ENCODE data around the gene SSH2. TPM values are rescaled to one million over a fixed set of nuclear protein-coding genes. Genes with fewer than 3 reads are reported as not detected.

Gene SSH2
- total and polyA plus RNA-seq, 8 donors: 23.5 to 85.5 (median 24.1) TPM

DNA sequence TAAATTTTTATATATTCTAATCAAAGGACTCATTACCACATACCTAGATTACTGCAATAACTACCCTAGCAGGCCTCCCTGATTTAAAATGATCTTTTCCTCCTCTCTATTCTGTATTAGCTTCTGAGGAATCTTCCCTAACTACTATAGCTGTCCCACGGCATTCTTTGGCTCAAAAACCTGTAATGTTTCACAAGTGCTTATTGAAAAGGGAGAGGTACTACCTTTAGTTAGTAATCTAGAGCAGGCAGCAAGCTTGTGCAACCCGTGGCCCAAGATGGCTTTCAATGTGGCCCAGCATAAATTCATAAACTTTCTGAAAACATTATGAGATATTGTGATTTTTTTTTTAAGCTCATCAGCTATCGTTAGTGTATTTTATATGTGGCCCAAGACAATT lies 236.3 kb downstream of the SSH2 start:
- intact Hi-C loops (cut with DNase I): no loop called here
- H3K27ac ChIP-seq: peak overlapping the region in 1 of 2 donors; percentile 81
- H3K27me3 ChIP-seq: no peaks in the 10 kb centered on the region
- TF ChIP-seq, protein P1, sequence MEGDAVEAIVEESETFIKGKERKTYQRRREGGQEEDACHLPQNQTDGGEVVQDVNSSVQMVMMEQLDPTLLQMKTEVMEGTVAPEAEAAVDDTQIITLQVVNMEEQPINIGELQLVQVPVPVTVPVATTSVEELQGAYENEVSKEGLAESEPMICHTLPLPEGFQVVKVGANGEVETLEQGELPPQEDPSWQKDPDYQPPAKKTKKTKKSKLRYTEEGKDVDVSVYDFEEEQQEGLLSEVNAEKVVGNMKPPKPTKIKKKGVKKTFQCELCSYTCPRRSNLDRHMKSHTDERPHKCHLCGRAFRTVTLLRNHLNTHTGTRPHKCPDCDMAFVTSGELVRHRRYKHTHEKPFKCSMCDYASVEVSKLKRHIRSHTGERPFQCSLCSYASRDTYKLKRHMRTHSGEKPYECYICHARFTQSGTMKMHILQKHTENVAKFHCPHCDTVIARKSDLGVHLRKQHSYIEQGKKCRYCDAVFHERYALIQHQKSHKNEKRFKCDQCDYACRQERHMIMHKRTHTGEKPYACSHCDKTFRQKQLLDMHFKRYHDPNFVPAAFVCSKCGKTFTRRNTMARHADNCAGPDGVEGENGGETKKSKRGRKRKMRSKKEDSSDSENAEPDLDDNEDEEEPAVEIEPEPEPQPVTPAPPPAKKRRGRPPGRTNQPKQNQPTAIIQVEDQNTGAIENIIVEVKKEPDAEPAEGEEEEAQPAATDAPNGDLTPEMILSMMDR (IDR thresholded peaks at IDR 0.05): no peak
- no peak overlapping the region for H3K4me3 ChIP-seq
- ATAC-seq (no peak), DNase-seq (no peak)
- peaks cover 0 to 75% of the 10 kb centered on the region in 2 donors for H3K4me1 ChIP-seq
- peaks cover 0 to 38% of the 10 kb centered on the region in 2 donors for H3K36me3 ChIP-seq
- H3K9me3 ChIP-seq: no peaks in the 10 kb centered on the region

DNA sequence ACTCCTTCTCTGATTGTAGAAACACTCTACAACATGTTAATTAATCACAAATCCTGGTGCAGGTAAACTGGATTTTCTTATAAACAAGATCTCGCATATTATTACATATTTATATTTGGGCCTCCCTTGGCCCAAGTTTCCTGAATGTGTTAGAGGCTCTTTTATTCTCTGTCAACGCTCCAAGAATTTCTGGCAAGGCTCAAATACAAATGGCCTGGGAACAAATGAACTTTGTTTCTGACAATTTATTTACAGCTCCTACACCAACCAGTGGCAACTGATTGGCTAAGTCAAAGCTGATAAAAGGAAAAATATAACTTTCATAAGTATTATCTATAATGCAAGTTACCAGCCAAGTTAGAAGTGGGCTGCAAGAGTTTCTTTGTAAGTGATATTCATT lies 242.4 kb downstream of the SSH2 start:
- Histone ChIP-seq H3K27me3 (no peaks in the 10 kb centered on the region), H3K36me3 (peaks cover 0 to 41% of the 10 kb centered on the region in 2 donors), H3K9me3 (no peaks in the 10 kb centered on the region), H3K4me1 (peaks cover 8 to 79% of the 10 kb centered on the region in 2 donors), H3K27ac (peak overlapping the region in 1 of 2 donors; percentile 15), H3K4me3 (no peak overlapping the region)
- peak in 2 of 4 donors; percentile 46 to 53 for DNase-seq
- intact Hi-C loops (cut with DNase I): no loop called here
- no peak for ATAC-seq
- TF ChIP-seq, protein P1 (IDR thresholded peaks at IDR 0.05): no peak

DNA sequence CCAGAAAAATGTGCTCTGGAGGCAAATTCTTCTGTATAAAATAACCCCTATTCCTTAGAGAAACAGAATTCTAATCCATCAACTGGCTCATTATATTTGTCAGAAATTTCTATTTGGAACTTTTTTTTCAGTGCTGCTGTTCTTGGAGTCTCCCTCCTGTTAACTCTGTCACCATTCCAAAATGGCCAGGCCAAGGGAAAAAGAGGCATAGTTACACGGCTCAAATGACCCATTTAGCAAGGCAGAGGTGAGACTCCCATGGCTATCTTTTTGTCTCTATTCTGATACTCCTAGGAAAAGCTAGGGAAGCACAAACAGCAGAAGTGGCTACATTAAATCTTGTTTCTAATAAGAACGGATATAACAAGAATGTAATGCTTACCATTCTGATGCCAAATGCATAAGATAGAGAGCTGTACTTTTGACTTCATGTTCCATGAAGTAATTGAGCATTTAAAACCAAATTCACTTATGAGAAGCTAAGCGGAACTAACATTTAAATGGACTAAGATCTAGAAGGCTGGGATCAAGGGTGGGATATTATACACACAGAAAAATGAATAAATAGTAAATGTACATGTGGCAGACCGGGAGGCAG lies 242.9 kb downstream of the SSH2 start:
- Histone ChIP-seq H3K4me1 (peaks cover 13 to 79% of the 10 kb centered on the region in 2 donors), H3K9me3 (no peaks in the 10 kb centered on the region), H3K27ac (peak overlapping the region in 1 of 2 donors; percentile 15), H3K4me3 (no peak overlapping the region), H3K27me3 (no peaks in the 10 kb centered on the region), H3K36me3 (peaks cover 0 to 41% of the 10 kb centered on the region in 2 donors)
- intact Hi-C loops (cut with DNase I): no loop called here
- TF ChIP-seq, protein P1 (IDR thresholded peaks at IDR 0.05): no peak
- DNase-seq (no peak), ATAC-seq (no peak)

DNA sequence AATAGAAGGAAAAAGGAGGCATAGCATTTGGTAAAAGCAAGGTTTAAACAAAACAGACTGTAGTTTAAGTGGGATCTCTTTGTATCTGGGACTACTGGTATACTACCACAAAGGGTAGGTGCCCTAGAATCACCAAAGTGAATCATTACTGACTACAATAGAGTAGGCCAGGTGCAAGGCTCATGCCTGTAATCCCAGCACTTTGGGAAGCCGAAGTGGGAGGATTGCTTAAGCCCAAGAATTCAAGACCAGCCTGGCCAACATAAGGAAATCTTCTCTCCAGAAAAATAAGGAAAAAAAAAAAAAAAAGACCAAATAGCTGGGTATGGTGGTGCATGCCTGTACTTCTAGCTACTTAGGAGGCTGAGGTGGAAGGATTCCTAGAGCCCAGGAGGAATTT lies 246.5 kb downstream of the SSH2 start:
- H3K36me3 ChIP-seq: peaks cover 0 to 45% of the 10 kb centered on the region in 2 donors
- H3K4me1 ChIP-seq: peaks cover 13 to 81% of the 10 kb centered on the region in 2 donors
- DNase-seq (no peak), ATAC-seq (no peak)
- intact Hi-C loops (cut with DNase I): no loop called here
- H3K9me3 ChIP-seq: no peaks in the 10 kb centered on the region
- H3K27me3 ChIP-seq: no peaks in the 10 kb centered on the region
- TF ChIP-seq, protein P1 (IDR thresholded peaks at IDR 0.05): no peak
- no peak overlapping the region for H3K4me3 ChIP-seq
- H3K27ac ChIP-seq: peak overlapping the region; percentile 68 to 87

DNA sequence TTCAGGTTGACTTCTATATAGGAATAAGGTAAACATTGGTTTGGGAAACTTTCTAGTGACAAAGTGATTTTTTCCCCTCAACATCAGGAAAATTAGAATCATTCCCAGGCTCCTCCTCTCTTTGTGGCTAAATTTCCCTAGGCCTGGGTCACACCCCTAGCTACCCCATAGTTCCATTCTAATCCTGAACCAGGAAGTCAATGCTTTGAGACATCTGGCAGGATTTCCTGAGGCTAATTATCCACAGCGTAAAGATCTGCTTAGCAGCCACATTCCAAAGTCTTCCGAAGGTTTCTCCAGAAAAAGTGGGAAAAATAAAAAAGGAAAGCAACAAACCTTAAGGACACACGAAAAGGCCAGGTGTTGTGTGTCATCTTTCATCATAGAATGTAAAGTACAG lies 247.0 kb downstream of the SSH2 start:
- peak; percentile 48 for ATAC-seq
- Histone ChIP-seq H3K36me3 (peaks cover 0 to 40% of the 10 kb centered on the region in 2 donors), H3K27ac (peak overlapping the region; percentile 68 to 87), H3K4me3 (no peak overlapping the region), H3K4me1 (peaks cover 13 to 82% of the 10 kb centered on the region in 2 donors), H3K9me3 (no peaks in the 10 kb centered on the region), H3K27me3 (no peaks in the 10 kb centered on the region)
- intact Hi-C loops (cut with DNase I): no loop called here
- TF ChIP-seq, protein P1 (IDR thresholded peaks at IDR 0.05): no peak
- no peak for DNase-seq
